Vagina (tissue), 2 donors: ENCODE measurements around the gene ABHD5. TPM values are rescaled to one million over a fixed set of nuclear protein-coding genes. Genes with fewer than 3 reads are reported as not detected.
"Not testable (repeated sequence)": the region's sequence is repeated elsewhere in the genome, so short reads cannot be mapped to it uniquely, and the experiment has no call there.

ENCODE experiments used
- DNase-seq, 2 donors: peaks; one replicate each; pipeline ENCODE4 v3.0.0-alpha.2; 2017; ENCODE audit errors: extremely low spot score in 2 of 2
- H3K27ac ChIP-seq: fragments of 200-600 bp; sonication (generic); one replicate; pipeline ENCODE4 v1.5.1; 2019
- H3K27me3 ChIP-seq: fragments of 200-600 bp; sonication (generic); one replicate; pipeline ENCODE4 v1.5.1; 2019
- H3K36me3 ChIP-seq, 2 donors: fragments of 200-600 bp; sonication (generic); one replicate each; pipeline ENCODE4 v1.5.1; 2017 to 2019
- H3K4me1 ChIP-seq: fragments of 200-600 bp; sonication (generic); one replicate; pipeline ENCODE4 v1.5.1; 2019
- H3K4me3 ChIP-seq, 2 donors: fragments of 200-600 bp; sonication (generic); 1 replicate in 1 of 2; 2 replicates in 1 of 2; pipeline ENCODE4 v1.5.1; 2016 to 2019
- H3K9me3 ChIP-seq: fragments of 200-600 bp; sonication (generic); one replicate; pipeline ENCODE4 v1.5.1; 2019
- CTCF ChIP-seq, 3 experiments: fragments of 450-650 bp in 2 of 3; fragments of 200-600 bp in 1 of 3; sonication (generic) in 1 of 3; IDR thresholded peaks; one replicate each; pipeline ENCODE4 v1.5.1; 2017 to 2019; ENCODE audit warnings: antibody characterized with exemption in 3 of 3, mild to moderate bottlenecking in 2 of 3, moderate library complexity in 2 of 3
- POLR2A ChIP-seq, 2 donors: fragments of 450-650 bp; IDR thresholded peaks; one replicate each; pipeline ENCODE4 v1.6.1; 2017; ENCODE audit warnings: antibody characterized with exemption in 2 of 2, mild to moderate bottlenecking in 2 of 2, moderate library complexity in 2 of 2
- POLR2AphosphoS5 ChIP-seq, 2 donors: sonication (generic); formaldehyde crosslinking; IDR thresholded peaks; one replicate each; pipeline ENCODE4 v1.9.0; 2017; ENCODE audit warnings: antibody characterized with exemption in 2 of 2, mild to moderate bottlenecking in 2 of 2, low read depth in 1 of 2; ENCODE audit not compliant: insufficient read depth in 1 of 2
- intact Hi-C: fragments of 100-400 bp; cut with DNase I; formaldehyde crosslinking; loops from one replicate; pipeline ENCODE4 v1.15.1; 2023
- total RNA-seq: library from RNA; depleted of rRNA; stranded (reverse); fragments of >200 nt; gene quantifications from one replicate; pipeline ENCODE4 v1.2.3, GENCODE V29; 2016

ABHD5 gene
- total RNA-seq, 1 donor from 2014 or later, result 34.1 TPM

DNA sequence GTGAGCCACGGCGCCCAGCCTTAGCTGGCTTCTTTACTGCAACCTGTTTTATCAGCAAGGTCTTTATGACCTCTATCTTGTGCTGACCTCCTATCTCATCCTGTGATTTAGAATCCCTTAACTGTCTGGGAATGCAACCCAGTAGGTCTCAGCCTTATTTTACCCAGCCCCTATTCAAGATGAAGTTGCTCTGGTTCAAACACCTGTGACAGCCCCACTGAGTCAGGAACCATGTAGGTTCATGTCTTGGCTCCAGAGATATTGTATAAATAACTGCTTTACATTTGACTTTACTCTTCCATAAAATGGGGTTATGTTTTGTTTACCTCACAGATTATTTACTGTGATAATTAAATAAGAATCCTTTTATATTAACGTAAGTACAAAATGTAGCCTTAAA lies 41.8 kb upstream of the ABHD5 start:
- no peaks in the 10 kb centered on the region for H3K27me3 ChIP-seq
- intact Hi-C loops, result no loop called here
- DNase-seq, result no peak
- no peaks in the 10 kb centered on the region for H3K36me3 ChIP-seq
- H3K4me3 ChIP-seq, result no peak overlapping the region
- H3K27ac ChIP-seq, result no peak overlapping the region
- H3K9me3 ChIP-seq, result no peaks in the 10 kb centered on the region
- no peaks in the 10 kb centered on the region for H3K4me1 ChIP-seq
- TF ChIP-seq CTCF (IDR thresholded peaks at IDR 0.05) (no peak), POLR2A (IDR thresholded peaks at IDR 0.05) (no peak), POLR2AphosphoS5 (IDR thresholded peaks at IDR 0.05; ENCODE audit: insufficient read depth in 1 of 2, low read depth in 1 of 2) (no peak)

- intact Hi-C loops, result no loop called here
- no peak overlapping the region for H3K4me3 ChIP-seq
- TF ChIP-seq CTCF (IDR thresholded peaks at IDR 0.05) (no peak), POLR2A (IDR thresholded peaks at IDR 0.05) (no peak), POLR2AphosphoS5 (IDR thresholded peaks at IDR 0.05; ENCODE audit: insufficient read depth in 1 of 2, low read depth in 1 of 2) (no peak)
- no peaks in the 10 kb centered on the region for H3K9me3 ChIP-seq
- H3K27me3 ChIP-seq, result no peaks in the 10 kb centered on the region
- H3K4me1 ChIP-seq, result no peaks in the 10 kb centered on the region
- no peak overlapping the region for H3K27ac ChIP-seq
- DNase-seq, result no peak
- H3K36me3 ChIP-seq, result no peaks in the 10 kb centered on the region
These were observed 41.3 kb upstream of the ABHD5 start for GRCh38 chr3:43649365-43649968.

DNA sequence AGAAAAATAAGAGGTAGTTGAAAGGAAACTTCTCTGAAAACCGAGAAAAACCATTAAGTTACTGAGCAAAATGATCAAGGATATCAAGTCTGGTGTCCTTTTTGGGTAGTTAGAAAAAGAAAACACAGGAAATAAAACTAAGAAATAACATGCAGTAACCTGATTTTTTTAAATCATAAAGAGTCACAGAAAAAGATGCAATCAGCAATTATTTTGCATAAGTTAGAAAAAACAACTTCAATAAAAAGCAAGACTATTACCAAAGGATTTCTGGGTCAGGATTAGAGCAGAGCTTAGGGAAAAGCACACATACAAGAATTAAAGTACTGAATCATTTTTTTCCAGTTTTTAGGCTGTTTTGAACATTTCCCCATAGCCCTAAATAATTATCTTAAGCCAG lies 40.4 kb upstream of the ABHD5 start:
- H3K4me1 ChIP-seq, result no peaks in the 10 kb centered on the region
- no peak overlapping the region for H3K4me3 ChIP-seq
- H3K9me3 ChIP-seq, result no peaks in the 10 kb centered on the region
- no peak for DNase-seq
- no peak overlapping the region for H3K27ac ChIP-seq
- no peaks in the 10 kb centered on the region for H3K27me3 ChIP-seq
- H3K36me3 ChIP-seq, result no peaks in the 10 kb centered on the region
- intact Hi-C loops, result no loop called here
- TF ChIP-seq CTCF (IDR thresholded peaks at IDR 0.05) (no peak), POLR2AphosphoS5 (IDR thresholded peaks at IDR 0.05; ENCODE audit: insufficient read depth in 1 of 2, low read depth in 1 of 2) (no peak), POLR2A (IDR thresholded peaks at IDR 0.05) (no peak)

DNA sequence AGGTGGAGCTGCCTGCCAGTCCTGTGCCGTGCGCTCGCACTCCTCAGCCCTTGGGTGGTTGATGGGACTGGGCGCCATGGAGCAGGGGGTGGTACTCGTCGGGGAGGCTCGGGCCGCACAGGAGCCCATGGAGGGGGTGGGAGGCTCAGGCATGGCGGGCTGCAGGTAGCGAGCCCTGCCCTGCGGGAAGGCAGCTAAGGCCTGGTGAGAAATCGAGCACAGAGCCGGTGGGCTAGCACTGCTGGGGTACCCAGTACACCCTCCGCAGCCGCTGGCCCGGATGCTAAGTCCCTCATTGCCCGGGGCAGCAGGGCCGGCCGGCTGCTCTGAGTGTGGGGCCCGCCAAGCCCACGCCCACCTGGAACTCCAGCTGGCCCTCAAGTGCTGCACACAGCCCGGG lies 34.3 kb upstream of the ABHD5 start:
- intact Hi-C loops, H3K4me3 ChIP-seq, H3K4me1 ChIP-seq, H3K36me3 ChIP-seq, H3K9me3 ChIP-seq, H3K27ac ChIP-seq, DNase-seq, H3K27me3 ChIP-seq: not testable (repeated sequence)

GRCh38 chr3:43659250-43659880 lies 31.4 kb upstream of the ABHD5 start:
- H3K9me3 ChIP-seq, result no peaks in the 10 kb centered on the region
- TF ChIP-seq POLR2A (IDR thresholded peaks at IDR 0.05) (no peak), POLR2AphosphoS5 (IDR thresholded peaks at IDR 0.05; ENCODE audit: insufficient read depth in 1 of 2, low read depth in 1 of 2) (no peak)
- no peaks in the 10 kb centered on the region for H3K36me3 ChIP-seq
- no peaks in the 10 kb centered on the region for H3K4me1 ChIP-seq
- no peak overlapping the region for H3K4me3 ChIP-seq
- no peaks in the 10 kb centered on the region for H3K27me3 ChIP-seq
- no peak for DNase-seq
- no peak overlapping the region for H3K27ac ChIP-seq
- intact Hi-C loops, result no loop called here

- intact Hi-C loops, H3K9me3 ChIP-seq, H3K27ac ChIP-seq, H3K4me3 ChIP-seq, H3K36me3 ChIP-seq, DNase-seq, H3K4me1 ChIP-seq, H3K27me3 ChIP-seq: not testable (repeated sequence)
These were observed 29.4 kb upstream of the ABHD5 start for GRCh38 chr3:43661376-43661775.

DNA sequence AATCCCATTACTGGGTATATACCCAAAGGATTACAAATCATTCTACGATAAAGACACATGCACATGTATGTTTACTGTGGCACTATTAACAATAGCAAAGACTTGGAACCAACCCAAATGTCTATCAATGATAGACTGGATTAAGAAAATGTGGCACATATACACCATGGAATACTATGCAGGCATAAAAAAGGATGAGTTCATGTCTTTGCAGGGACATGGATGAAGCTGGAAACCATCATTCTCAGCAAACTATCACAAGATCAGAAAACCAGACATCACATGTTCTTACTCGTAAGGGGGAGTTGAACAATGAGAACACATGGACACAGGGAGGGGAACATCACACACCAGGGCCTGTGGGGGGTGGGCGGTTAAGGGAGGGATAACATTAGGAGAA lies 25.7 kb upstream of the ABHD5 start:
- H3K27me3 ChIP-seq, H3K4me1 ChIP-seq, H3K36me3 ChIP-seq, H3K9me3 ChIP-seq, intact Hi-C loops, DNase-seq, H3K4me3 ChIP-seq, H3K27ac ChIP-seq: not testable (repeated sequence)
